ENCODE data around the gene MAPK9. TPM values are rescaled to one million over a fixed set of nuclear protein-coding genes. Genes with fewer than 3 reads are reported as not detected.

Gene MAPK9
- total and polyA plus RNA-seq, 5 donors, result 20.1 to 47.4 (median 45.1) TPM

Other genes starting within 250 kb of the MAPK9 start
- 10 to 100 TPM; 42.7 to 51.6 (median 48.4) TPM for gene RNF130, start 220.3 kb downstream of the MAPK9 start, total RNA-seq
- gene RNF130, start 220.3 kb downstream of the MAPK9 start, polyA plus RNA-seq, result 40.8 TPM
- gene RASGEF1C, start 82.9 kb downstream of the MAPK9 start, total RNA-seq, result under 1 TPM; 0.39 to 0.82 (median 0.57) TPM
- gene RASGEF1C, start 82.9 kb downstream of the MAPK9 start, polyA plus RNA-seq, result 0.50 TPM
- gene GFPT2, start 61.3 kb upstream of the MAPK9 start, total RNA-seq, result 10 to 100 TPM in 1 of 4 donors, 1 to 10 TPM in 3; 2.3 to 25.6 (median 7.0) TPM
- 5.7 TPM for gene GFPT2, start 61.3 kb upstream of the MAPK9 start, polyA plus RNA-seq
- 10 to 100 TPM; 11.4 to 14.2 (median 13.2) TPM for gene CNOT6, start 202.3 kb upstream of the MAPK9 start, total RNA-seq
- gene CNOT6, start 202.3 kb upstream of the MAPK9 start, polyA plus RNA-seq, result 5.0 TPM

Data from right cardiac atrium (tissue), 5 donors.